ENCODE data around the gene DGCR2.

Gene DGCR2

GRCh38 chr22:19151329-19152191, 29.3 kb upstream of the DGCR2 start:
- Histone ChIP-seq H3K4me1 (ENCODE audit: control insufficient read depth, insufficient read depth, low read length) (no peaks in the 10 kb centered on the region), H3K4me3 (ENCODE audit: low read length) (no peak overlapping the region), H3K9me3 (ENCODE audit: control insufficient read depth, low read length) (no peaks in the 10 kb centered on the region), H3K36me3 (ENCODE audit: control insufficient read depth, insufficient read depth, low read length) (no peaks in the 10 kb centered on the region), H3K9ac (ENCODE audit: low read length) (no peak overlapping the region), H3K27me3 (ENCODE audit: control insufficient read depth, insufficient read depth, low read length) (peaks cover 56% of the 10 kb centered on the region)

GRCh38 chr22:19150482-19151328, 28.5 kb upstream of the DGCR2 start:
- peaks cover 56% of the 10 kb centered on the region for H3K27me3 ChIP-seq (ENCODE audit: control insufficient read depth, insufficient read depth, low read length)

GRCh38 chr22:19149991-19150390, 27.8 kb upstream of the DGCR2 start, which contains the start of gene GSC2:
GSC2 (minus strand) TSS chr22:19150292; CDS start chr22:19150283, 9 bp downstream.
- H3K27me3 ChIP-seq (ENCODE audit: control insufficient read depth, insufficient read depth, low read length): peaks cover 56% of the 10 kb centered on the region
- H3K4me3 ChIP-seq (ENCODE audit: low read length): no peak within 1 kb of the TSS

More at GRCh38 chr22:19150482-19151328, 28.5 kb upstream of the DGCR2 start:
- Histone ChIP-seq H3K9ac (ENCODE audit: low read length) (no peak overlapping the region), H3K36me3 (ENCODE audit: control insufficient read depth, insufficient read depth, low read length) (no peaks in the 10 kb centered on the region), H3K4me1 (ENCODE audit: control insufficient read depth, insufficient read depth, low read length) (no peaks in the 10 kb centered on the region), H3K9me3 (ENCODE audit: control insufficient read depth, low read length) (no peaks in the 10 kb centered on the region), H3K4me3 (ENCODE audit: low read length) (no peak overlapping the region)

GRCh38 chr22:19149047-19149883, 27.1 kb upstream of the DGCR2 start:
- Histone ChIP-seq H3K4me3 (ENCODE audit: low read length) (no peak overlapping the region), H3K27me3 (ENCODE audit: control insufficient read depth, insufficient read depth, low read length) (peaks cover 56% of the 10 kb centered on the region)

More at GRCh38 chr22:19149991-19150390, 27.8 kb upstream of the DGCR2 start, which contains the start of gene GSC2:
- no peak within 1 kb of the TSS for H3K9ac ChIP-seq (ENCODE audit: low read length)
- no peaks in the 10 kb centered on the region for H3K36me3 ChIP-seq (ENCODE audit: control insufficient read depth, insufficient read depth, low read length)
- no peaks in the 10 kb centered on the region for H3K4me1 ChIP-seq (ENCODE audit: control insufficient read depth, insufficient read depth, low read length)
- no peaks in the 10 kb centered on the region for H3K9me3 ChIP-seq (ENCODE audit: control insufficient read depth, low read length)

GRCh38 chr22:19148417-19149046, 26.3 kb upstream of the DGCR2 start:
- peaks cover 54% of the 10 kb centered on the region for H3K27me3 ChIP-seq (ENCODE audit: control insufficient read depth, insufficient read depth, low read length)
- H3K36me3 ChIP-seq (ENCODE audit: control insufficient read depth, insufficient read depth, low read length): no peaks in the 10 kb centered on the region
- H3K4me3 ChIP-seq (ENCODE audit: low read length): no peak overlapping the region
- peaks cover 4% of the 10 kb centered on the region for H3K4me1 ChIP-seq (ENCODE audit: control insufficient read depth, insufficient read depth, low read length)
- no peak overlapping the region for H3K9ac ChIP-seq (ENCODE audit: low read length)
- H3K9me3 ChIP-seq (ENCODE audit: control insufficient read depth, low read length): no peaks in the 10 kb centered on the region

More at GRCh38 chr22:19149047-19149883, 27.1 kb upstream of the DGCR2 start:
- Histone ChIP-seq H3K36me3 (ENCODE audit: control insufficient read depth, insufficient read depth, low read length) (no peaks in the 10 kb centered on the region), H3K9me3 (ENCODE audit: control insufficient read depth, low read length) (no peaks in the 10 kb centered on the region), H3K4me1 (ENCODE audit: control insufficient read depth, insufficient read depth, low read length) (no peaks in the 10 kb centered on the region), H3K9ac (ENCODE audit: low read length) (no peak overlapping the region)

- Histone ChIP-seq H3K4me3 (ENCODE audit: low read length) (no peak overlapping the region), H3K9me3 (ENCODE audit: control insufficient read depth, low read length) (no peaks in the 10 kb centered on the region), H3K27me3 (ENCODE audit: control insufficient read depth, insufficient read depth, low read length) (peaks cover 47% of the 10 kb centered on the region), H3K36me3 (ENCODE audit: control insufficient read depth, insufficient read depth, low read length) (no peaks in the 10 kb centered on the region), H3K9ac (ENCODE audit: low read length) (no peak overlapping the region), H3K4me1 (ENCODE audit: control insufficient read depth, insufficient read depth, low read length) (peaks cover 8% of the 10 kb centered on the region)
Measured at GRCh38 chr22:19147195-19147780, 25.1 kb upstream of the DGCR2 start.

GRCh38 chr22:19146215-19146968, 24.2 kb upstream of the DGCR2 start:
- Histone ChIP-seq H3K27me3 (ENCODE audit: control insufficient read depth, insufficient read depth, low read length) (peaks cover 39% of the 10 kb centered on the region), H3K4me1 (ENCODE audit: control insufficient read depth, insufficient read depth, low read length) (peaks cover 8% of the 10 kb centered on the region), H3K9ac (ENCODE audit: low read length) (no peak overlapping the region), H3K4me3 (ENCODE audit: low read length) (no peak overlapping the region), H3K36me3 (ENCODE audit: control insufficient read depth, insufficient read depth, low read length) (no peaks in the 10 kb centered on the region), H3K9me3 (ENCODE audit: control insufficient read depth, low read length) (no peaks in the 10 kb centered on the region)

GRCh38 chr22:19143967-19144400, 21.8 kb upstream of the DGCR2 start:
- H3K4me3 ChIP-seq (ENCODE audit: low read length): peak overlapping the region; percentile 91
- H3K4me1 ChIP-seq (ENCODE audit: control insufficient read depth, insufficient read depth, low read length): peaks cover 8% of the 10 kb centered on the region
- no peaks in the 10 kb centered on the region for H3K9me3 ChIP-seq (ENCODE audit: control insufficient read depth, low read length)
- peaks cover 22% of the 10 kb centered on the region for H3K27me3 ChIP-seq (ENCODE audit: control insufficient read depth, insufficient read depth, low read length)
- H3K36me3 ChIP-seq (ENCODE audit: control insufficient read depth, insufficient read depth, low read length): peaks cover 18% of the 10 kb centered on the region
- H3K9ac ChIP-seq (ENCODE audit: low read length): peak overlapping the region; percentile 85

- no peak overlapping the region for H3K4me3 ChIP-seq (ENCODE audit: low read length)
- H3K9me3 ChIP-seq (ENCODE audit: control insufficient read depth, low read length): no peaks in the 10 kb centered on the region
- H3K9ac ChIP-seq (ENCODE audit: low read length): no peak overlapping the region
- H3K4me1 ChIP-seq (ENCODE audit: control insufficient read depth, insufficient read depth, low read length): peaks cover 8% of the 10 kb centered on the region
- peaks cover 25% of the 10 kb centered on the region for H3K36me3 ChIP-seq (ENCODE audit: control insufficient read depth, insufficient read depth, low read length)
- H3K27me3 ChIP-seq (ENCODE audit: control insufficient read depth, insufficient read depth, low read length): peaks cover 14% of the 10 kb centered on the region
Measured at GRCh38 chr22:19143212-19143611, 21.0 kb upstream of the DGCR2 start.

GRCh38 chr22:19142394-19142793, 20.2 kb upstream of the DGCR2 start:
- Histone ChIP-seq H3K4me1 (ENCODE audit: control insufficient read depth, insufficient read depth, low read length) (peaks cover 8% of the 10 kb centered on the region), H3K27me3 (ENCODE audit: control insufficient read depth, insufficient read depth, low read length) (peaks cover 6% of the 10 kb centered on the region), H3K9me3 (ENCODE audit: control insufficient read depth, low read length) (no peaks in the 10 kb centered on the region), H3K4me3 (ENCODE audit: low read length) (no peak overlapping the region), H3K9ac (ENCODE audit: low read length) (no peak overlapping the region), H3K36me3 (ENCODE audit: control insufficient read depth, insufficient read depth, low read length) (peaks cover 30% of the 10 kb centered on the region)
